COR-L47 (cell line): ENCODE results near the gene PIGBOS1.
"Not testable (repeated sequence)": the region's sequence is repeated elsewhere in the genome, so short reads cannot be mapped to it uniquely, and the experiment has no call there.

Experiments
- DNase-seq: peaks from one replicate; lab custom pipeline; 2025; lab: John Stamatoyannopoulos, UW

The PIGBOS1 gene, protein sequence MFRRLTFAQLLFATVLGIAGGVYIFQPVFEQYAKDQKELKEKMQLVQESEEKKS

DNA sequence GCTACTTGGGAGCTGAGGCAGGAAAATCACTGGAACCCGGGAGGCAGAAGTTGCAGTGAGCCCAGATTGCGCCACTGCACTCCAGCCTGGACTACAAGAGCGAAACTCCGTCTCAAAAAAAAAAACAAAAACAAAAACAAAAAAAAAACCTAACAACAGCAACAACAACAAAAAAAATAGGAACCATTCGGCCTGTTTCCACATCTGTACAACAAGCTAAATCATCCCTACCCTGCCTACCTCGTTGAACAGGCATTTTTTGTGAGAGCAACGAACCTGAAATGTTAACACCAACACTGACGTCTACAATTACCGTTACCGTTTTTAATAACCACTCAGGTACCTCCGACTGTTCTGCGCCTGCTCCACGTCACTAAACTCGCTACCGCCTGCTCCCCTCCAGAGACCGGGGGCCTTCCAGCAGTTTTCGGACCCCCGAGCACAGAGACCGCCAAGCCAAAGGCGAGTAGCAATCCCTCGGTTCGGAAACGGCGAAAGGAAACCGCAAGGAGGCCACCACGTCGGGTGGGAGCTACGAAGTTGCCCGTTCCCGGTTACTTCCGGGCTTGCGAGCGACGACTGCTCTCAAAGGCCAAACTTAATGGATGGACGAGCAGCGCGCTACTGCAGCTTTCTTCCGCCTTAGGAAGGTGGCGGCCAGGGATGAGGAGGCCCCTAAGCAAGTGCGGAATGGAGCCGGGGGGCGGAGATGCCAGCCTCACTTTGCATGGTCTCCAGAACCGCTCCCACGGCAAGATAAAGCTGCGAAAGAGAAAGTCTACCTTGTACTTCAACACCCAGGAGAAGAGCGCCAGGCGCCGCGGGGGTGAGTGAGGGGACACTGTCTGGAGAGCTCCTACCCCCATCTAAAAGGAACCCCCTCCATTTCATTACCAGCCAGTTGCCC lies at the start of gene PIGBOS1, which contains the start of gene PIGB:
PIGBOS1 (minus strand) TSS at position 536 of the 907 bp plus-strand sequence. CDS start 1,331 bp downstream, outside the sequence.
PIGB (plus strand) TSS at position 635 of the 907 bp plus-strand sequence; CDS start at position 664, 29 bp downstream.
- peak; percentile 82 for DNase-seq

DNA sequence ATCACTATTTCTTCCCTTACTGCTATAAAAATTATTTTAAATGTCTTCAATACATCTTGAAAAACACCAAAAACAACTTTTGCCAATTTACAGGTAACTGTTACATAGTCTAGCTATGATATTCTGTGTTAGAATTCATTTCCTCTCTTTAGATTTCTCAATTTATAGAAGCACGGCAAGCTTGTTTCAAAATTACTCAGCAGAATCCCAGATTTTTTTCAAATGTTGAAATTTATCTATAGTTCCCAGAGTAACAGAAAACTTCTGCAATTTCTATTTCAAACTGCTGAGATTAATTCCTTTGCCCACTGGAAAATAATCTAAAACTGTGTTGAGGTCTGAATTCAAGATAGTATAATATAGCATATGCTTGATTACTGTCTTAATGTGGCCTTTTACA lies 48.1 kb upstream of the PIGBOS1 start:
- no peak for DNase-seq

DNA sequence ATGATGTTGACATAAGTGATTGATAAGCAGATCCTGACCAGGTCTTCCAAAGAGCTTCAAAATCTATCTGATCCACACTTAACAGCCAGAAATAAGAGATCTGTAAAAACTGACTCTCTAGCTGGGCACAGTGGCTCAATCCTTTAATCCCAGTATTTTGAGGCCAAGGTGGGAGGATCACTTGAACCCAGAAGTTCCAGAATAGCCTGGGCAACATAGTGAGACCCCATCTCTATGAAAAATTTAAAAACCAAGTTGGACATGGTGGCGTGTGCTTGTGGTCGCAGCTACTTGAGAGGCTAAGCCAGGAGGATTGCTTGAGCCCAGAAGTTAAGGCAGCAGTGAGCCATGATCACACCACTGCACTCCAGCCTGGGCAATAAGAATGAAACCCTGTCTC lies 43.7 kb upstream of the PIGBOS1 start:
- DNase-seq = no peak

DNA sequence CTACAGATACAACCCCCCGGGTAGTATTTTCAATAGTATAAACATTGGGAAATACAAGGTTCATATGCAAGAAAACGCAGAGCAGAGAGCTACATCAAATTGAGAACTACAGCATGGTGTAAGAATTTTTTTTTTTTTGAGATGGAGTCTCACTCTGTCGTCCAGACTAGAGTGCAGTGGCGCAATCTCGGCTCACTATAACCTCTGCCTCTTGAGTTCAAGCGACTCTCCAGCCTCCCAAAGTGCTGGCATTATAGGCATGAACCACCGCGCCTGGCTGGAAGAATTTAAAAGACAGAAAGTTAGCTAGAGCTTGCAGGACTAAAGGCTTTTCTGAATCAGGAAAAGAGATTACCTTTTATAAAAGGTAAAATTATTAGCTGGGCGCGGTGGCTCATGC lies 42.1 kb upstream of the PIGBOS1 start:
- no peak for DNase-seq

DNA sequence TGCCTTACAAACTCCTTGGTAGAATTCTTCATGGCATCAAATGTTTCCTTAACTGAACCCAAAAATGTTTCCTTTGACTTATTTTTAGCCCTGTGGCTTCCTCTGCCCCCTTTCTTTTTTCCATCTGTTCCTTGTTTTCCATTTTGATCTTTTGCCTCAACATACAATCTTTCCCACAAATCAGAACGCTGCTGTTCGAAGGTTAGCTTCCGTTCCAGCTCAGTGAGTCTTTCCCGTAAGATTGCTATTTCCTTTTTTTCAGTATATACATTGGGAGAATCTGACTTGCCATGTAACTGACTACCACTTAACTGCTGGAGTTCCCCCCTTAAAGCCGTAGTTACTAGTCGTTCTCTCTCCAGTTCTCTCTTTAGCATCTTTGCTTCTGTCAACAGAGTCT lies 41.3 kb upstream of the PIGBOS1 start:
- no peak for DNase-seq

DNA sequence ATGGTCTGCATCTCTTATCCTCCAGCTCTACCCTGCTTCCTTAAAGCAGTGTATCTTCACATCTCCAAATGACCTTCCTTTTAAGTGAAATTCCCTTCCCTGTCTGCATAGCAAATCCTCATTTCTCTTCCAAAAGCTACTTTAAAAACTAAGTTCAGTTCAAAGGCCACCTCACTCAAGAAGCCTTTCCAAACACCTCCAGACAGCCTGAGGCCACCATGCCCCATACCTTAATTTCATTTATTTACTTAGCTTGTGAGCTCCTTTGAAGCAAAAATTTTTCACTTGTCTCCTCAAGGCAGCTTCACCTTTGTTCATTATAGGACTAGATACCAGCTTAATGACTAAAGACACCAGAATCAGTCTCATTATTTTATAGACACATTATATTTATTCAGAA lies 39.5 kb upstream of the PIGBOS1 start:
- DNase-seq = no peak

DNA sequence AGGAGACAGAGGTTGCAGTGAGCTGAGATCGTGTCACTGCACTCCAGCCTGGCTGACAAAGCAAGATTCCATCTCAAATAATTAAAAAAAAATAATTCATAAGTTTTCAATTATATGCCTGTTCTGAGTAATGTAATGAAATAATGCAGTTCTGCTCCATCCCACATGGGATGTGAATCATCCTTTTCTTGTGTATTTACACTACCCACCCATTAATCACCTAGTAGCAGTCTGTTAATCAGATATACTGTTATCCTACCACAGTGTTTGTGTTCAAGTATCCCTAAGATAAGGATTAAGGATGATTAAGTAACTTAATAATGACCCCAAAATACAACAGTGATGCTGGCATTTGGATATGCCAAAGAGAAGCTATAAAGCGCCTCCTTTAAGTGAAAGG lies 38.9 kb upstream of the PIGBOS1 start:
- DNase-seq = no peak

DNA sequence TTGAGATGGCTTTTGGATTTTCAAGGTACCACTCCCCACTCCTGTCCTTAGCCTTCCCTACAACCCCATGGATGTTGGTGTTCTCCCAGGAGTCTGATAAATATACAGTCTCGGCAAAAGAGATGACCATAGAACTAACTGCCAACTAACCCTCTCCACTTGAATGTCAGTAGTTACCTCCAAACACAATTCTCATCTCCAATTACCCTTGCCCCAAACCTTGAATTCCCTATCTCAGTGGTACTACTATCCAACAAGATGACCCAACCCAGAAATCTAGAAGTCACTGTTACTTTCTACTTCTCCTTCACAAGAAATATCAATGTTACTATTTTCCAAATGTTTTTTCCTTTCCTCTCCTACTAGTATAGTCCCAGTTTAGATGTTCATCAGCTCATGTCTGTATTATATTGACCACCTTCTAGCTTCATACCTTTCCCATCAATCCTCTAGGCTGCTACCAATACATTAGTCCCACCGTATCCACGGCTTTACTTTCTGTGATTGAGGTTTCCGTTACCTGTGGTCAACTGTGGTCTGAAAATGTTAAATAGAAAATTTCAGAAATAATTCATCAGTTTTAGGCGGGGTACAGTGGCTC lies 38.2 kb upstream of the PIGBOS1 start:
- DNase-seq = no peak

DNA sequence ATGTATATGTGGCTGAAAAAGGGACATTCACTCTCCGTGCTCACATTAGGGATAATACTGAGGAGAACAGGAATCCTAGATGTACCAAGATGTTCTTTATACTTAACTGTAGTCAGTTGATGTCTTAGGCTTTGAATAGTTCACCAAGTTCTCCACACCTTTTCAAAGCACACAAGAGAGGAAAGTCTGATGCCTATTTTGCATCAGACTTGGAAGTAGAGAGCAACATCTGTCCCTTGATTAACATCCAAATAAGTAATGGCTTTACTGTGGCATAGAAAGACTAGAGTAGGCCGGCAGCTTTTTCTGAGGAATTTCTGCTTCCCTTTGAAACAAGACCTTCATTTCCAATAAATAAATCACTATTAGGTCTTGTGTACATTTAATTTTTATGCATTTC lies 34.1 kb upstream of the PIGBOS1 start:
- no peak for DNase-seq

DNA sequence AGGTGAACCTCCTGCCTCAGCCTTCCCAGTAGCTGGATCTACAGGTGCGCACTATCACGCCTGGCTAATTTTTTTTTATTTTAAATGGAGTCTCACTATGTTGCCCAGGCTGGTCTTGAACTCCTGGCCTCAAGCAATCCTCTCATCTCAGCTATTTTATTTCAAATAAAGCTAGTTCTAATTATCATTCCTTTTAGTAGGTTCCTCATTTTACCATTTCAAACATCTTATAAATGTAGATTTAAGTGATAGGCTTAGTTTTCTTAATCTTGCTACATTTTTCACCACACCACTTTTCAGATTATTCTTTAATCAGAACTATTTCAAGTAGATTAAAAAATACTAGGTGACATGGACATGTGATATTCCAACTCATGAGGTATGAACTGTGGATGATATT lies 30.4 kb upstream of the PIGBOS1 start:
- no peak for DNase-seq

DNA sequence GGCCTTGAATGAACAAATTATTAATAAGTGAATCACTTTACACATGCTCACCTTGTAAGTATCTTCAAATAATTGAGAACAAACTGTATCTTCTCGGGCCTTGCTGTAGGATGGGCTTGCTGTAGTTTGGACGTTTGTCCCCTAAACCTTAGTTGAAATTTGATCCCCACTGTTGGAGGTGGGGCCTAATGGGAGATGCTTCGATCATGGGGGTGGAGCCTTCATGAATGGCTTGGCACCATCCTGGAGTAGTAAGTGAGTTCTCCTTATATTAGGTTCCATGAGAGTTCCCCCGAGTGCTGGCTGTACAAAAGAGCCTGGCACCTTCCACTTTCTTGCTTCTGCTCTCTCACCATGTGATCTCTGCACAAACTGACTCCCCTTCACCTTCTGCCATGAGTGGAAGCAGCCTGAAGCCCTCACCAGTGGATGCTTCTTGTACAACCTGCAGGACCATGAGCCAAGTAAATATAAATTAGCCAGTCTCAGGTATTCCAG lies 29.4 kb upstream of the PIGBOS1 start:
- DNase-seq = no peak

DNA sequence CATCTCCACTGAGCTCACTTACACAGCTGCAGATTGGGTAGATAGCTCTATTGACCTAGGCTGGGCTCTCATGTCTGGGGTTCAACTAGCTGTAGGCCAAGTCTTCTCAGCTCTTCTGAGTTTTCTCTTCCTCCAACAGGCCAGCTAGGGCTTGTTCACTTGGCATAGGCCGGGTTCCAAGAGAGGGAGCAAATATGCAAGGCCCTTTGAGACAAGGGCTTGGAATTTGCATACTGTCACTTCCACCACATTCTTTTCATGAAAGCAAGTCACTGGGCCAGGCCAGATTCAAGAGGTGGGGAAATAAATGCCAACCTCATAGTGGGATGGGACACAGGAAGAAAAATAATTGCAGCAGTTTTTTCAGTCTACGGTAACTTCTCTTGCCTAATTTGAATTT lies 25.3 kb upstream of the PIGBOS1 start:
- DNase-seq = no peak

DNA sequence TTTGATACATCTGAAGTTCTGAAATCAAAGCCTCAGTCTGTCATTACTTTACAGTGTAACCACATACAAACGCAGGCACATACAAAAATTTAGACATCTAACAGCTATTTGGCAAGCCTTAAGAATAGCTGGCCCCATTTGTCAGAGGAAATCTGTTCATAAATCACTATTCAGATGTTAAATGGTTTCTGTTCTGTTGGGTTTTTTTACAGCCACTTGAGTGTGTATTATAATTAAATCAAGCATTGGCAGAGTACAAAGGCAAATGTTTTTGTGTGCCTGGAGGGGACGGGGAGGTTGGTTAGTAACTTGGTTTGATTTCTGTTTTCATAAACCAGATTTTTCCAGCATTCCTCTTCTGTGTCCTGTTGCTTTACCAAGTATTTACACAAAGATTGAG lies 24.2 kb upstream of the PIGBOS1 start:
- no peak for DNase-seq

DNA sequence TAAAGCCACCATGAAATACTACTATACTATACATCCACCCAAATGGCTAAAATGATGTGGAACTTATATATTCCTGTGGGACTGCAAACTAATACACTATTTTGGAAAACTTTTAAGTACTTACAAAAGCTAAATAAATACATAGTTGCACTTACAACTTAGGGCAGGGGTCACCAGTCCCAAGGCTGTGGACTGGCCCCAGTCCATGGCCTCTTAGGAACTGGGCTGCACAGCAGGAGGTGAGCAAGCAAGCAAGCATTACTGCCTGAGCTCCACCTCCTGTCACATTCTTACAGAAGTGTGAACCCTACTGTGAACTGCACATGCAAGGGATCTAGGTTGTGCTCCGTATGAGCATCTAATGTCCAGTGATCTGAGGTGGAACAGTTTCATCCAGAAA lies 18.2 kb upstream of the PIGBOS1 start:
- DNase-seq = no peak

DNA sequence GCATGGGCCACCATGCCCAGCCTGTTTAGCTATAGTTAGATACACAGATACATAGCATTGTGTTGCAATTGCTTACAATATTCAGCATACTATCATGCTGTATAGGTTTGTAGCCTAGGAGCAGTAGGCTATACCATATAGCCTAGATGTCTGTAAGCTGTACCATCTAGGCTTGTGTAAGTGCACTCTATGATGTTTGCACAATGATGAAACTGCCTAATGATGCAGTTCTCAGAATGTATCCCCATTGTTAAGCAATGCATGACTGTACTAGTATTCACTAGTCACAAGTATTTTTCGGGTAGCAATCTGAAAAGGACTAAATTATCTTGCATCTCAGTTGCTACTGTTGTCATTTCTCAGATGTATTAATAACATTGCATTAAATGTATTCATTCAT lies 16.1 kb upstream of the PIGBOS1 start:
- no peak for DNase-seq

DNA sequence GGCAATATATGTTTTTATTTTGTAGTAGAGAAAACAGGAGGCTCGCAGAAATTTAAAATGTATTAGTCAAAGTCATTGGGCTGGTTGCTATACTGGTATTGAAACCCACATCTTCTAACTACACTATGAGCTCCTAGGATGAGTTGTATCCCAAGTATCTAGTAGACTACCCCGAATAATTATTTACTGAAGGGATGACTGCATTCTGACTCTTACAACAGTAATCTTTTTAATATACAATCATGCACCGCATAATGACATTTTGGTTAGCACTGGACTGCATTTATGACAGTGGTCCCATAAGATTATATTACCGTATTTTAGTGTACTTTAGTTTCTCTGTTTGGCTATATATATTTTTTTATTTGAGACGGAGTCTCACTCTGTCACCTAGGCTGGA lies 15.4 kb upstream of the PIGBOS1 start:
- no peak for DNase-seq

DNA sequence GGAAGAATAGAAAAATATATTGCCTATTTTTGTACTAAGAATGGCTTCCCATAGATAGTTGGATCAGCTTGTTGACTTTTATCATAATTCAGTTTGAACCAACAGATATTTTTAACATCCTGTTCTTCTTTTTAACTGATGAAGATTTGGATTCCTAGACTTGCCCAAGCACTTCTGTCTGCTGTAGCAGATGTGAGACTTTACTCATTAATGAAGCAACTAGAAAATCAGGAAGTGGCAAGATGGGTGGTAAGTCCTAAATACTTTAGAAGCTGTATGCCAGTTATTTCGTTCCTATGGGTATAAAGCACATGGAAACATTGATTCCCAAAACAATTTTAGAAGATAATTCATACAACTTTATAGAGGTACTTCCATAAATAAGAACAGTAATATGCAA lies 8.5 kb upstream of the PIGBOS1 start:
- DNase-seq = no peak

DNA sequence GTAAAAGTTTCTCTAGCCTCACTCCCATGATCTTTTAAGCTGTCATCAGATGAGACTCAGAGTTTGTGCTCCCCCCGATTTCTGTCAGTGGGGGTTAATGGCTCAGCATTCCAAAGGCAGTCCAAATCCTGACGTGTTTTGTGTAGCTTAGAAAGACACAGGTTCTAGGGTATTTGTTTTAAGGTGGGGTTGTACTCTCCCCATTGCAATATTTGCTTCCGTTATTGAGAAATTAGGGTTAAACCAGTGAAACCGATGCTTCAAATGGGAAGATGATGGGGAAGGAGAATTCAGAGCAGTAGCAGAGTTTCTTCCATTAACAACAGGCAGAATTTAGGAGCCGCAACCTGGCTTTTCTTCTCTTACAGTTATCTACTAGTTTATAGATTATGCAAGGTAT lies 3.5 kb upstream of the PIGBOS1 start:
- no peak for DNase-seq

DNA sequence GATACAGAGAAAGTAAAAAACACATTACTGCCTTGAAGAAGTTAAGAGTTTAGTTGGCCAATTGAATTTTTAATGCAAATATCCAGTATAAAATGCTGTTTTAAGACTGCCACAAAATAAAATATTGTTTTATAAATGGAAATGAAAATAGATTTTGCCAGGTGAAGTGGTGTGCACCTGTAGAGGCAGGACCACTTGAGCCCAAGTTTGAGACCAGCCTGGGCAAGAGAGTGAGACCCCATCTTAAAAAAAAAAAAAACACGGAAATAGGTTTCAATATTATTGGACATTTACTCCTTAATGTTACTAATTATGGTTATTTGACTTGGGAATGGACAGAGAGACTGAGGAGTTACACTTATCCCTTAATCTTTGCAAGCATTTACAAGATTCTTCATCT lies 2.0 kb upstream of the PIGBOS1 start:
- DNase-seq = no peak

DNA sequence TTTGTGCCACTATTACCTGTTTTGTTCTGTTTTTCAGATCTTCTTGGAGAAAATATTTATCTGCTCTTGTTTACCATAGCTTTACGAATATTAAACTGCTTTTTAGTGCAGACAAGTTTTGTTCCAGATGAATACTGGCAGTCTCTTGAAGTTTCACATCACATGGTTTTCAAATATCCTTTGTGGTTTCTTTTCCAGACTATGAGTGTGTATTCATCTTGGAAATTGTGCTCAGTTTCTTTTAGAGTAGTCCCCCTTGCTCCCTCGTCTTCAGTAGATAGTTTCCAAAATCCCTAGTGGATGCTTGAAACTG lies 1.3 kb upstream of the PIGBOS1 start:
- DNase-seq = no peak

DNA sequence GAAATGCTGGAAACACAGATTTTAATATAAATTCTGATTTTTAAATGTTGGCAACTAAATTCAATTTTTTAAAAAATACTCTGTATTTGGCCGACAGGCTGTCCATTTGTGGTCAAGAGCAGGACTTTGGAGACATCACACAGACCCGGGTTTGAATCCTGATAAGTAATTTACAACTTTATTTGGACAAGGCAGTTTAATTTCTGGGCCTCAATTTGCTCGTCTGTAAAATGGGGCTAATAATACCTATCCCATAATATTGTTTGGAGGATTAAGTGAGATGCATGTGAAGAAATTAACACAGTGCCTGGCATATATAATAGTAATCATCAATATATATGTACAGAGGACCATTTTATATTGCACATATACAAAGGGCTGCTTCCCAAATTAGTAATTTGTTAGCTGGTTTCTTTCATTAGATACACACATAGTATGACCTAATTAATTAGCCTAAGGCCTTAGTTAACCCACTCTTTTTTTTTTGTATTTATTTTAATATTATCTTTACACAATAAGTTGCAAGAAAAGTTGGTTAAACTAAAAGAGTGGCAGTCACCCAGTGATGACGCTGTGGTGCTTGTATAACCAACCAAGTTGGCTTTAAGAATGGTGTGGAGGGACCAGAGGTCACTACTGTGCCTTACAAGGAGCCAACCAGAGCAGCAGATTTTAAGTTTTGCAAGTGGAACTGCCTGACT lies 764 bp upstream of the PIGBOS1 start:
- DNase-seq = no peak

DNA sequence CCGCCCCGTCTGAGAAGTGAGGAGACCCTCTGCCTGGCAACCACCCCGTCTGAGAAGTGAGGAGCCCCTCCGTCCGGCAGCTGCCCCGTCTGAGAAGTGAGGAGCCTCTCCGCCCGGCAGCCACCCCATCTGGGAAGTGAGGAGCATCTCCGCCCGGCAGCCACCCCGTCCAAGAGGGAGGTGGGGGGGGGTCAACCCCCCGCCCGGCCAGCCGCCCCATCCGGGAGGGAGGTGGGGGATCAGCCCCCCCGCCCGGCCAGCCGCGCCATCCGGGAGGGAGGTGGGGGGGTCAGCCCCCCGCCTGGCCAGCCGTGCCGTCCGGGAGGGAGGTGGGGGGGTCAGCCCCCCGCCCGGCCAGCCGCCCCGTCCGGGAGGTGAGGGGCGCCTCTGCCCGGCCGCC lies 16.1 kb downstream of the PIGBOS1 start:
- DNase-seq = not testable (repeated sequence)

DNA sequence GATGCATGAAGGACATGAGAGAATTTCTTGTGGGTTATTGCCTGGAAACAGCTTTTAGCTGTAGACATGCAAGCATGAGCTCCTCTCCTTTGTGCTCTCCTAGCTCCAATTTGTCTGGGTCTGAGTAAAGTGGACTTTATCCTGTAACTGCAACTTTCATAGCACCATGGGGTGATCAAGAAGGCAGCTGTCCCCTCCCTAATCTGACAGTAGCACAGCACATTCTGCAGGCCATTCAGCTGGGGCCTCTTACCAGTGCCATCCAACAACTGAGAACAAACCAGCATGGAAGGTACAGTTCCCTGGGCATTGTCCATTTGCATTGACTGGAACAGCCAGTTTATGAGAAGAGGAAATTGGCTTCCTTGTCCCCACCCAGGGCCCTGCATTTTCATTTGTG lies 21.6 kb downstream of the PIGBOS1 start:
- no peak for DNase-seq
